ENCODE measurements around the gene TEX10. TPM values are rescaled to one million over a fixed set of nuclear protein-coding genes. Genes with fewer than 3 reads are reported as not detected.

The TEX10 gene
- total RNA-seq, 2 experiments from 2014 or later: 43.9 to 44.9 TPM

GRCh38 chr9:100364013-100364412 lies 11.3 kb upstream of the TEX10 start:
- Histone ChIP-seq H3K4me3 (ENCODE audit: low read depth, low read length, poor library complexity, severe bottlenecking) (no peak overlapping the region), H3K9me3 (ENCODE audit: low read length) (peaks cover 11% of the 10 kb centered on the region; the same call in 1 of the 2 replicates), H3K9me2 (ENCODE audit: insufficient read depth, low read length) (no peaks in the 10 kb centered on the region), H3K79me2 (ENCODE audit: insufficient read depth, low read depth, low read length) (no peaks in the 10 kb centered on the region), H2AFZ (ENCODE audit: low read length) (no peak overlapping the region), H3K4me1 (ENCODE audit: insufficient read depth, low read length, poor library complexity, severe bottlenecking) (no peaks in the 10 kb centered on the region), H3K36me3 (ENCODE audit: insufficient read depth, low read length) (no peaks in the 10 kb centered on the region; the same call in 1 of the 2 replicates), H3K4me2 (ENCODE audit: low read length) (no peak overlapping the region), H3K27ac (ENCODE audit: low read depth, low read length, poor library complexity, severe bottlenecking) (no peak overlapping the region), H4K20me1 (ENCODE audit: insufficient read depth, low read length) (no peaks in the 10 kb centered on the region)
- CTCF ChIA-PET (ENCODE audit: unreplicated experiment): no interaction called here
- intact Hi-C loops (cut with micrococcal nuclease; ENCODE audit: unreplicated experiment): no loop called here
- BruUV-seq (replicated peaks): no TSS peak
- TF ChIP-seq CTCF (conservative IDR thresholded peaks at IDR 0.05; ENCODE audit: low read length) (no peak), EZH2phosphoT487 (IDR thresholded peaks at IDR 0.05; ENCODE audit: borderline replicate concordance, low read depth, low read length) (no peak)
- POLR2A ChIA-PET: no interaction called here
- DNase-seq (ENCODE audit: low spot score): no peak

- Histone ChIP-seq H3K27ac (ENCODE audit: low read depth, low read length, poor library complexity, severe bottlenecking) (no peak overlapping the region), H3K9me2 (ENCODE audit: insufficient read depth, low read length) (no peaks in the 10 kb centered on the region), H3K79me2 (ENCODE audit: insufficient read depth, low read depth, low read length) (no peaks in the 10 kb centered on the region), H3K4me1 (ENCODE audit: insufficient read depth, low read length, poor library complexity, severe bottlenecking) (peaks cover 23% of the 10 kb centered on the region), H3K9me3 (ENCODE audit: low read length) (peaks cover 46% of the 10 kb centered on the region), H4K20me1 (ENCODE audit: insufficient read depth, low read length) (no peaks in the 10 kb centered on the region), H3K4me3 (ENCODE audit: low read depth, low read length, poor library complexity, severe bottlenecking) (no peak overlapping the region), H2AFZ (ENCODE audit: low read length) (no peak overlapping the region), H3K4me2 (ENCODE audit: low read length) (no peak overlapping the region), H3K36me3 (ENCODE audit: insufficient read depth, low read length) (peaks cover 20% of the 10 kb centered on the region; the same call in 1 of the 2 replicates)
- no peak for DNase-seq (ENCODE audit: low spot score)
- ChIA-PET POLR2A (no interaction called here), CTCF (ENCODE audit: unreplicated experiment) (no interaction called here)
- TF ChIP-seq CTCF (conservative IDR thresholded peaks at IDR 0.05; ENCODE audit: low read length) (no peak), EZH2phosphoT487 (IDR thresholded peaks at IDR 0.05; ENCODE audit: borderline replicate concordance, low read depth, low read length) (no peak)
- BruUV-seq (replicated peaks): no TSS peak
- intact Hi-C loops (cut with micrococcal nuclease; ENCODE audit: unreplicated experiment): no loop called here
These were observed 6.3 kb upstream of the TEX10 start for GRCh38 chr9:100359057-100359456.

- Histone ChIP-seq H3K79me2 (ENCODE audit: insufficient read depth, low read depth, low read length) (peaks cover 11% of the 10 kb centered on the region), H3K4me1 (ENCODE audit: insufficient read depth, low read length, poor library complexity, severe bottlenecking) (peaks cover 33% of the 10 kb centered on the region), H3K4me3 (ENCODE audit: low read depth, low read length, poor library complexity, severe bottlenecking) (no peak overlapping the region), H2AFZ (ENCODE audit: low read length) (no peak overlapping the region; the same call in 1 of the 2 replicates), H3K4me2 (ENCODE audit: low read length) (peak overlapping the region; percentile 24), H3K27ac (ENCODE audit: low read depth, low read length, poor library complexity, severe bottlenecking) (no peak overlapping the region), H3K9me3 (ENCODE audit: low read length) (peaks cover 47% of the 10 kb centered on the region), H3K36me3 (ENCODE audit: insufficient read depth, low read length) (peaks cover 20% of the 10 kb centered on the region; the same call in 1 of the 2 replicates), H3K9me2 (ENCODE audit: insufficient read depth, low read length) (no peaks in the 10 kb centered on the region), H4K20me1 (ENCODE audit: insufficient read depth, low read length) (no peaks in the 10 kb centered on the region)
- TF ChIP-seq CTCF (conservative IDR thresholded peaks at IDR 0.05; ENCODE audit: low read length): no peak
- TF ChIP-seq EZH2phosphoT487 (IDR thresholded peaks at IDR 0.05; ENCODE audit: borderline replicate concordance, low read depth, low read length): no peak
- no TSS peak for BruUV-seq (replicated peaks)
- ChIA-PET CTCF (ENCODE audit: unreplicated experiment) (no interaction called here), POLR2A (interaction anchor here (0.6 to 1.5 kb wide), 3 partner anchors 33 to 1014 kb away, joined by 3 to 4 read pairs (median 4); no protein-coding TSS in a partner anchor)
- intact Hi-C loops (cut with micrococcal nuclease; ENCODE audit: unreplicated experiment): no loop called here
- peak; percentile 8 for DNase-seq (ENCODE audit: low spot score)
These were observed 4.8 kb upstream of the TEX10 start for GRCh38 chr9:100357501-100357900.

Data from OCI-LY7 (cell line).